Stimulated activated CD8-positive, alpha-beta memory T cell treated with anti-CD3 and anti-CD28 coated beads, Interleukin-4, amount 100 ng/mL, for 4 hours (primary cell): ENCODE measurements around the gene PDIA6.
"Not testable (repeated sequence)": the region's sequence is repeated elsewhere in the genome, so short reads cannot be mapped to it uniquely, and the experiment has no call there.

Source experiments
- DNase-seq, 2 donors: peaks; one replicate each; pipeline ENCODE4 v3.0.0-alpha.2; 2020; ENCODE audit warnings: low read depth in 2 of 2, low spot score in 1 of 2

PDIA6 gene

DNA sequence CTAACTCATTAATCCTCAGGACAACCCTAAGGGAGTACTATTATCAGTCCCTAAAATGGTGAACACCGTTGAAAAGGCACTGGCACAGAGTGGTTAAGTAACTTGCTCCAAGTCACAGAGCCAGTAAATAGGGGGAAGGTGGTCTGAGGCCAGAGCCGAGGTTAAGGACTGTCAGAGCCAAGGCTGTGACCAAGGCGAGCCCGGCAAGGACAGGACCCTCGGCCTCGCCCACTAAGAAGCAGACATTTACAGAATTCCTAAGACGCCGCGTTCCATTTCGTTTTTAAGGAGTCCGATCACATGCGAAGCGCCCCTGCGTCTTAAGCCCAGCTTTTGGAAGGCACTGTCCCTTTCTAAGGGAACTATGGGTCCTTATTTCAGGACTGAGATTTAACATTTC lies 1.1 kb downstream of the PDIA6 start:
- no peak for DNase-seq

DNA sequence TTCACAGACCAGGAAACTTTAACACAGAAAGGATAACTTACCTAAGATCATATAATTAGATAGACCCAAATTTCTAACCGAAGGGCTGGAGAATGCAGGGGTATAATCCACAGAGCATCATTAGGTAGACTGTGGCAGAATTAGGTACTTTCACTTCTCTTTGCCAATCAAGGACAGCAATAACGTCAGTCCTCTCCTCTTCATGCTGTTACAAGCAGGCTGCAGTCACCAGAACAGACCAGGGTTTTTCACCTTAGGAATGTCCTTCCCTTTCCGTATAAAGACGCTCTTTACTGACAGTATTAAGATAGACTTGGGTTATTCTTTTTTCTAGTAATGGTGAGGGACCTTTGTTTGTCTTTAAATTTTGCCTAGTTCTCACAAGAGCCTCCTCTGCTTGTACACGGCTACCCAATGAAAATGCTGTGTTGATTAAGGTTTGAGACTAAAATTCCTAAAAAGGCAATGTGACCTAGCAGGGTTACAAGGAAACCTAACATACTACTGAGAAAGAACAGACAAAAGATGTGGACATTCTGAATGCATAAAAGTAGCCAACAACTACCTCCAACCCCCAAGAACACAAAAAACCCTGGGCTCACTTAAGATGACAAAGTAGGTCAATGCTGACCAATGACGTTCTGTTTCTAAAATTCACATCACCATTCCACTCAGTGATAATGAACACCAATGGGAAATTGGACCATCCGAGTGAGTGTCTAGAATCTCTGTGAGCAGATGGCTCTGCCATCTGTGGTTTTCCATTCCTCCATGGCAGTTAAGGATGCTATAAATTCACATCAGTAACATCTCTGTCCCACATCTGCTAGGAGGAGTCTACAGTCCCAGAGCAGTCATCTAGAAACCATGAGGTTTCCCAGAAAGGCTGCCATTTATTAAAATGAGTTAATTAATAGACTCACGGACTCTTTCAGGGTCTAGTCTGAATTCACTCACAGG lies 2.1 kb downstream of the PDIA6 start:
- DNase-seq = no peak

DNA sequence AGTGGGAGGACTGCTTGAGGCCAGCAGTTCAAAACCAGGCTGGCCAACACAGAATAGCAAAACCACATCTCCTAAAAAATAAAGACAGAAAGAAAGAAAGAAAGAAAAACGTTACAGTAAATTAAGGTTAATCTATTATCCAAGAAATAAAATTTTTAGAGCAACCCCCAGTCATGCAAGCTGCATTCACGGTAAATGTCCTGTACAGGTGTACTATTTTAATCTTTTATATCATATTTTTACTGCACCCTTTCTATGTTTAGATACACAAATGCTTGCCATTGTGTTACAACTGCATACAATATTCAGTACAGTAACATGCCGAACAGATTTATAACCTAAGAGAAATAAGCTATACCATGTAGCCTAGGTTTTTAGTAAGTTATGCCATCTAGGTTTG lies 6.0 kb downstream of the PDIA6 start:
- DNase-seq = no peak

DNA sequence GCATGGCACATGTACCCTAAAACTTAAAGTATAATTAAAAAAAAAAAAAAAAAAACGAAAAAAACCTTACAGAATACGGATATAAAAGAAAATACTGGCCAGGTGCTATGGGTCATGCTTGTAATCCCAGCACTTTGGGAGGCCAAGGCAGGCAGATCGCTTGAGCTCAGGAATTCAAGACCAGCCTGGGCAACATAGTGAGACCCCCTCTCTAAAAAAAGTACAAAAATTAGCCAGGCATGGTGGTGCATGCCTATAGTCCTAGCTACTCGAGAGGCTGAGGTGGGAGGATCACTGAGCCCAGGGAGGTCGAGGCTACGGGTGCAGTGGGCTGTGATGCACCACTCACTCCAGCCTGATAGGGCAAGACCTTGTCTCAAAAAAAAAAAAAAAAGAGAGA lies 6.6 kb downstream of the PDIA6 start:
- not testable (repeated sequence) for DNase-seq

DNA sequence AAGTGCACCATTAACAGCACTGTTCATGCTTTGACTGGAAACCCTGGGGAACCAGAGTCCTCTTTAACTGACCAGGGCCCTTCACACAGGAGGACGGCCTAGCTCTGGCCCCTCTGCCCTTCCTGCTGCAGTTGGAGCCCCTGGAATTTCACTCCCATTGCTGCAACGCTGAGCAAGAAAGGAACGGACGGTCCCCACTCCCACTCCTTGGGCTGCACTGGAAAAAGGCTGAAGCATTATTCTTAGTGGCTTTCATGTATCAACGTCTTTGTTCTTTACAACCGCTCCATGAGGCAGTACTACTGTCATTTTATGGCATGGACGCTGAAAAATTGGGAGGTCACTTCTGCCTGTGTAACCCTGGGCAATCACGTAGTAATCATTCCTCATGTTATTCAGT lies 9.9 kb downstream of the PDIA6 start:
- DNase-seq = no peak

DNA sequence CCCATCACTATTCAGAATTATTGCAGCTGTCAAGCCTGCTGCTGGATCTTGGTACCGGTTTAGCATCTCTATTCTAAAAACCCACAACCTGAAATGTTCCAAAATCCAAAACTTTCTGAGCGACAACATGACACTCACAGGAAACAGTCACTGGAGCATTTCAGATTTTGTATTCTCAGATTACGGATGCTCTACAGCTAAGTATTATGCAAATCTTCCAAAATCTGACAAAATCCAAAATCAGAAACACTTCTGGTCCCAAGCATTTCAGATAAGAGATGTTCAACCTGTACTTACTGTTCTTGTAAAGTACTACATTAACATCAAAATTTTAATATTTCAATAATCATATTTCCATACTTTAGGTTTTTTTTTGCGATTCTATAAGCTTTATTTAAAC lies 12.4 kb downstream of the PDIA6 start:
- DNase-seq = no peak

DNA sequence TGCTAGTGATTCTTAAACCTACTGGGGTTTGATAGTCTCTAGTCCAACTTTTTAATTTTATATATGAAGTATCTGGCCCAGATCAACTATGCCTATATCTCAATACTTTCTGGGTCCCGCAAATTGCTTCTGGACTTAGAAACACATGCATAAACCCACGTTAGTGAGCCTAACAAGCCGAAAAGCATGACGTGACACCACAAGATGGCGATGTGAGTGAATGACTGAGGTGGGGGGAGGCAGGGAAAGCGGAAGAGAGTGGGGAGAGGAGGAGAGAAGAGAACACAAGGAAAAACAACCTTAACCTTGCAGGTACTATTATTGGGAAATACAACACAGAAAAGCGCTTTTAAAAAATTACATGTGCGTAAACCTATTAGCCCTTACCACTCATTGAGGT lies 13.8 kb downstream of the PDIA6 start:
- no peak for DNase-seq

DNA sequence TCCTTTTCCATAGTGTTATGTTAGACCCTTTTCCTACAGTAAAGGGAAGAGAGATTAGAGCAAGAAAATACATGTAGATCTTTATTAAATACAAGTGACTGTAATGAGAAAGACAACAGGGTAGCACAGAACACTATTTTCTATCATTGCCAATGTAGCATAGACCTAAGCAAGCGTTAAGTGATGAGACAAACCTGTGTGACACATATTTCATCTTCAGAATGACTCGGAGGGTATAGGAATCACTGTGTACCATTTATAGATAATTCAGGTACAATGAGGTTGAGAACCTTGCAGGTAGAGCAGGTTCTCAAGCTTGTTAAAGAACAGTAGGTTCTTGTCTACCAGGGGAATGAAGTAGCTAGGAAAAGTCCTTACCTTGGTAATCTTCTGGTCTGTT lies 15.9 kb downstream of the PDIA6 start:
- no peak for DNase-seq

DNA sequence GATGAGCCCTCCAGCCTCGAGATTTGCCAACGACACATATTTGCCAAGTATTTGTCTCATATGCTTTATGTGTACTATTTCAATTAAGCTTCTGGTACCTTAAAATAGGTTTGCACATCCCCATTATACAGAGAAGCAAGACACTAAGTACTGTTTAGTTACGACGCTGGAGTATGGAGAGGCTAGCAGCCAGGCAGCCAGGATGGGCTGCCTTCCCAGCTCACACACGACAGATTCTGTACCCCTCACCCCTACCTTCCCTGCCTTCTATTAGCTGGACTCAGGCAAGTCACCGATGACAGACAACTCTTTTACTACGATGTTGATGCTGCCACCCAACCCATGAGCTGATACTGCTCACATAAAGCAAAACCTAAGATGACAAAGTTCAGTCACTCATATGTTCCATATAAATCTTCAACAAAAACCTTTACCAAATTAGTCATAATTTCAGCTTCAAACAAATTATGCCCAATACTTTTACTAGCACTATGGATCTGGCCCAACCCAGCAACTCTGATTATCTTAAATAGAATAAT lies 17.0 kb downstream of the PDIA6 start:
- no peak for DNase-seq

DNA sequence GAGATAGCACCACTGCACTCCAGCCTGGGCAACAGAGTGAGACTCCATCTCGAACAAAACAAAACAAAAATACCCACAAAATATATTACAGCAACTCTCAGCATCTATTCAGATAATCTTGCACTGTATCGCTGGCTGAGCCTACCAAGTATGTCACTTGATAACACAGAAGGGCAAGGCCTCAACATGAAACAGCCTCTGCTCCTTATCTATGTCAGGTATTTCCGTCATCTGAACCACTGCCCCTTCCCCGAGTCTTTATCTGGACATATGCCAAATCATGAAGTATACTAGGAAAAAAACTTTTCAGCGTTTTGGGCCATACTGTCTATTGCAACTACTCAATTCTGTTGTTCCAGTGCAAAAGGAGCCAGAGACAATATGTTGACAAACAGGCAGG lies 17.7 kb downstream of the PDIA6 start:
- DNase-seq = no peak

DNA sequence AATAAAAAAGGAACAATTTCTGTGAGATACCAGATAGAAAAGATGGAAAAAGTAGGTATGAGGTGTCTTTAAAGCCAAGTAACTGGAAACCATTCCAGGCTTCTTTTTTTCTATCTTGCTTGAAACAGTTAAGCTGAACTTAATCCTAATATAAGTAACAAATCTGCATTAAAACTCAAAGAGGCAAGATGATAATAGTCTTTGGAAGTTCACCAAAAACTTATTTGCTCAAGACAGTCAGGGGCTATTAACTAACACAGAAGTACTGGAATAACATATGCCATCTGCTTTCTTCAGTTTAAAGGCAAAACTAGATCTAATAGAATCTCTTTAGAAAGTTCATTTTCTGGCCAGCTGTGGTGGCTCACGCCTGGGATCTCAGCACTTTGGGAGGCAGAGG lies 18.8 kb downstream of the PDIA6 start:
- DNase-seq = no peak

DNA sequence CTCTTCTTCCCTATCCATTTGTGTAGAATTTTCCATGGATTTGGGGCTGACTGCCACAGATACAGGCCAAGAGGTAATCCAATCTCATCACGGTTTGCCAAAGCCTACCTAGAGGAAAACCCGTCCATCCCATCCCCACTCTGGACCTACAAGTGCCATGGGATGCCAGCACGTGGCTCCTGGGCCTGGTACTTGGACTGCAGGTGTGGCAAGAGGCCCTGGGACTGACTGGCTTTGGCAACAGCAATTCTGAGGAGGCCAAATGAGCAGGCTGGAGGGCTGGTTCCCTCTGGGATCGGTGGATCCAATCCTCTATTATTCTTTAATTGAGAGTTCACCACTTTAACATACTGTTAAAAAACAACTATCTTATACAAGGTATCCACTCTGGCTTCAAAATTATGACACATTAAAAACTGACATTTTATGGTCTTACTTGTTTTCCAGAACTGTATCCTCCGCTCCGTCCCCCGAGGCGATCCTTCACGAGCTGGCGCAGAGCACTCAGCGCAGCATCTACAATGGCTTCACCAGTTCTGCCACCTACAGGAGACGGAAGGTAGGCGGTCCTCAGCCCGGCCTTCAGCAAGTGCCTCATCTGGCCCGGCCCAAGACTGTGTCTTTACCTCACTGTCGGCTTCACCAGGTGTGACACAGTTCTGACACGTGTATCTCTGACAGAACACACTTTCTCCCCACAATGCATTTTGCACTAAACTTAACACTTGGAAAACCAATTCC lies 19.8 kb downstream of the PDIA6 start:
- no peak for DNase-seq

DNA sequence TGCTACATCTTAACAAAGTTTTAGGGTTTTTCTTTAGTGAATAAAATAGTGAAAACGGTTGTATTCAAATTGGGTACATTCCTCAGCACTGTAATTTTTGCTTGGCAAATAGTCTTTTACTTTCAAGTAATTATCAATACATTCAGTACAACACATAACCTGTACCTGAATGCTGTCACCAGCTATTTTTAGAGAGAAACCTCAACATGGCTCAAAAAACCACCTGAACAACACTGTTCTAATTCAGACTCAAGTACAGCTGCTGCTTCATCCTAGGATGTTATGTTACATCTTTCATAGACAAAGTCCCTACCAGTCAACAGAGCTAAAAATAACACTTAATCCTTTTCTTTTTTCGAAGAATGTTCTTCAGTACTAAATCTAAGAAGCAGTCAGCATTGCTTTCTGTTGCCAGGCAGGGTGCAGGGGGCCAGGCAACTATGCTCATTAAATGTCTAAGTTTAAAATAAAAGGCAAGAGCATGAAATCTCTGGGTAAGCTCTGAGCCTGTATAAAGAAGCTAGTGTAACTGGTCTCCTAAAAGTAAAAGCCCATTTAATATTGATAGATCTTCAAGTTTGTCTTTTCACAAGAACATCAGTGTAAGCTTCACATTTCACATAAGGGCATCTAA lies 20.5 kb downstream of the PDIA6 start:
- no peak for DNase-seq

DNA sequence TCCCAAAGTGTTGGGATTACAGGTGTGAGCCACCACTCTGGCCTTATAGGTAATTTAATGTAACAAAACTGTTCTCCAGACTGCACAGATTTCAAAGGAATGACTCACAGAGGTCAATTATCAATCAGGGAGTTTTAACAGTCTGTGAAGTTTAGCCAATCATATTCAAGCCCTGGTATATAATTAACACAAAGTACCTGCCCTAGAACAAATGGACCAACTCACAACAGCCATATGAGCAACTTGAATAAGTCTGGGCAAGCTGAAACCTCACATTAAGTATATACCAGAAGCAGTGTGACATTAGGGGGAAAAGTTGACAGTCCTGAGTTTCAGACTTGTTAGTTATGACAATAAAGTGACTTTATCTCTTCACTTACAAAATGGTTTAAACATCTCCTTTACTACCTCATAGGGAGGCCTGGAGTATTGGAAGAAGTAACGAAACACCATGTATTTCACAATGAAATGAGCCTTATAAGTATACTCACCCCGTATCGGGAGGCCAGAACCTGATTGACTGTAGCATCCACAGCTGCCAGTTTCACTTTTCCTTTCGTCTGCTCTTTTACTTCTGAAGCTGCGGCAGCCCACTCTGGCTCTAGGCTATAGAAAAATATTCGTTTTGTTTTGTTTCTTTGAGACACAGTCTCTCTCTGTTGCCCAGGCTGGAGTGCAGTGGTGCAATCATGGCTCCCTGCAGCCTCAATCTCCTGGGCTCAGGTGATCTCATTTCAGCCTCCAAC lies 22.2 kb downstream of the PDIA6 start:
- DNase-seq = no peak

DNA sequence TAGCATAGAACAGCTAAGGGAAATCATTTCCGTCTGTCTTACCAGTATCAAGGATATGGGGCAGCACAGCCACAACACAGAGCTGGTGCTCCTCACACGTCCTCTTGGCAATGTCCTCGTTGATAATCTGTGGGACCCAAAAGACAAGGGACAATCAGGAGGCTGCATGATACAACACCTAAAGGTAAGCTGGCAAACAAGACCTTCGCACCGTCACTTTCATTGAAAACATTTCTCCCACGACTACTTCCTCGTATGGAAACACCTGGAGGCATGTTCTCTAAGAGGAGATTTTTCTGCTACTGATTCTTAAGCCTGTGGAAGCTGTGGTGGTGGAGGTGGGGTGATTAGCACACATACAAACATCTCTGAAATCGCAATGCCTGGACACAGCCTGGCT lies 23.7 kb downstream of the PDIA6 start:
- no peak for DNase-seq

DNA sequence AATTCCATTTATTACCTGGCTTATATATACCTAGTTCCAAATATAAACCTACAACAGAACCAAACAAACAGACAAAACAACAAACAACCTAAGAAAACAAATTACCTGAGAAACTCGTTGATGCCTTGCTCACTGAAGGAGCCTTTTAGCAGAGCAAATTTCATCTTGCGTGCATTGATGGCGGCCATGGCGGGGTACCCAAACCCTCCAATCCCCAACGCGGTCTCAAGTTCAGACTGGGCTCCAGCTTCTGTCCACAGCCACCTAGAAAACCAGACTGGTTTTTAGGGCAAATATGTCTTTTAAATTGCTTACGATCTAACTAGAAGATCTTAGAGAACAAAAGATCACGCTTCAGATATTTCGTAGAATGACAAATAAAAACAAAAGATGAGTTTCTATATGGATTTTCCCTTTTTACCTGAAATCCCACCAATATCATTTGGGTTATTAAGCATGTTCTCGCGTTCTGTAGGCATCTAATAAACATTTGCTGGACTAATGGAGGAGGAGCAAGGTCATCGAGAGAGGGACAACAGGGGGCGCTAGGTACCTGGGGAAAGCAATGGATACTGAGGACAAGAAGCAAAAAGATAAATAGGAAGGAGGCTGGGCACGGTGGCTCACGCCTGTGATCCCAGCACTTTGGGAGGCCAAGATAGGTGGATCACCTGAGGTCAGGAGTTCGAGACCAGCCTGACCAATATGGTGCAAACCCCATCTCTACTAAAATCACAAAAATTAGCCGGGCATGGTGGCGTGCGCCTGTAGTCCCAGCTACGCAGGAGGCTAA lies 25.2 kb downstream of the PDIA6 start:
- DNase-seq = no peak

DNA sequence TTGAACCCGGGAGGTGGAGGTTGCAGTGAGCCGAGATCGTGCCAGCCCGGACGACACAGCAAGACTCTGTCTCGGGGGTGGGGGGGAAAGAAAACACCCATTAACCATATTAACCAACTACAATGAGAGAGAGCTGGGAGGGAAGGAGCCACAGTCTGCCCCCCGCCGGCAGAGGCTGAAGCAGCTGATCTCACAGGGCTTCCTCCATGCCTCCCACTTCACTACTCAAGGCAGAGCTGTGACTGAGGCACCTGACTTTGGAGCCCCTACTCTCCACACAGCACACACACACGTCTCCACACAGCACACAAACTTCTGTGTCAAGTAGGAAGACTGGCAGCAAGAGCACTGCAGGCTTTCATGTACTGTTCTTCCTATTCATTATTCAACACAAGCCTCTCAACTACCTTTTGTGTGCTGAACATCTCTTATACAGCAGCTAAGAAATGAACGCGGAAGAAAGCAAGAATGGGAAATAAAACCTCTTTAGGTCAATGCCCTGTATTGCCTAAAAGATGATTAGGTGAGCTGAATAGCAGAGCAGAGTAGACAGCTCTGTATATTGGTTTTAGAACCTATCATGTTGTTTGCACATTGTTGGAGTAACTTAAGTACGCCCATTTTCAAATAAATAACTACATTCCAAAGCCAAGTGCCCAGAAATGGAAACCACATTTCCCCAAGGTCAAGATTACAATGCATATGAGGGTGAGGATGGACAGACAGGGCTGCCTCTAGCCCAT lies 26.2 kb downstream of the PDIA6 start:
- DNase-seq = no peak

DNA sequence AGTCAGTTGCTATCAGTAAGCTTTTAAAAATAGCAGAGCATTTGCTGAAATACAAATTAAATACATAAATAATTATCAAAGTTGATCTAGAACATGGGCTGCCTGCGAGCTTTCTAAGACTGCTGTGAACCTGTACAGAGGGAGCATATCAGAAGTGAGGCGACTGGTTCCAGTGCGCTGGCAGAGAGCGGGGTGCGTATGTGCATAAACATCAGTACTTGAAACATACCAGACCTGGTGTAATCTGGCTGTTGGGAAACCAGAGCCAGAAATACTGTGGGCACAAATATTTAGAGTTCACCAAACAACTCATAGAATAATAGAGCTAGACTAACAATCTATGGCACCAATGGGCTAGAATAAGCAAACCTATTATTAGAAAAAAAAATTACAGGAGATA lies 27.3 kb downstream of the PDIA6 start:
- no peak for DNase-seq

DNA sequence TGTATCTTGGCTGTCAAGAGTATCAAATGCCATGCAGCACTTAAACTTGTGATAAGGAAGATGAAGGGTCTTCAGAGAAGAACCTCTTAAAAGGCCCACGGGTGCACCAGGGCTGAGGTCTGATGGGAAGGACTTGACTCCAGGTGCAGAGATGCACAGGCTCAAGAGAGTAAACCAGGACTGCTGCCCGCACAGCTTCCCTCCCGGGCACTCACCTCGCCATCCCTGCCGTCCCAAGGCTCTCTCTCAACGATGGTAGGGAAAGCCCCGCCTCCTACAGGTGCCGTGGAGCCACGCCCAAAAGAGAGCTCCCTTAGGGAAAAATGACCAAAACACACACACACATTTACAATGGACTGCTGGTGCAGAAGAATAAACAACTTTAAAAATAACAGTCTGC lies 27.9 kb downstream of the PDIA6 start:
- no peak for DNase-seq

DNA sequence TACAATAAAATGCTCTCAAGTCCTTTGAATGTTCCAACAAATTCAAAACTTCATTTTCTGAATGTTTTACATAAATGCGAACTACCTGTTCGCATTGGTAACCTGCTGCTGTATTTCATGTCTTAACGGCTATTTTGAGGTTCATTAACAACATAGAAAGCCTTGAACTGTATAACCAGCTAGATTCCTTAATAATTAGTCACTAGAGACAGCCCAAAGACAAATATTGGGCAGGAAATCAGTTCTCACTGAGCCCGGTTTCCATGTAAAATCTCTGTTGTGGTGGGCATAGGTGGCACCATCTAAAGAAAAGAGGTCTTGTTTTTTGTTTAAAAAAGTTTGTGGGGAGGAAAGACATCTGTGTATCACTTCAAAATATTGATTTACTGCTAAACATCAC lies 29.2 kb downstream of the PDIA6 start:
- no peak for DNase-seq
